Middle frontal gyrus (tissue), 1 donor: ENCODE measurements around the gene IFT52.
"Not testable (repeated sequence)": the region's sequence is repeated elsewhere in the genome, so short reads cannot be mapped to it uniquely, and the experiment has no call there.

Experiments
- DNase-seq: peaks from one replicate; pipeline ENCODE4 v3.0.0-alpha.2; 2015; ENCODE audit warnings: low spot score; ENCODE audit errors: extremely low spot score

Gene IFT52

GRCh38 chr20:43642548-43642947, 51.8 kb downstream of the IFT52 start:
- DNase-seq = no peak

GRCh38 chr20:43650997-43651525, 60.3 kb downstream of the IFT52 start:
- DNase-seq = no peak

GRCh38 chr20:43651650-43652184, 61.0 kb downstream of the IFT52 start:
- not testable (repeated sequence) for DNase-seq

- no peak for DNase-seq
Observed at GRCh38 chr20:43653966-43654365, 63.2 kb downstream of the IFT52 start.

- not testable (repeated sequence) for DNase-seq
Observed at GRCh38 chr20:43655176-43655575, 64.4 kb downstream of the IFT52 start.

- DNase-seq = no peak
Observed at GRCh38 chr20:43655937-43656336, 65.2 kb downstream of the IFT52 start.

- no peak for DNase-seq
Observed at GRCh38 chr20:43658069-43658722, 67.5 kb downstream of the IFT52 start.

- no peak for DNase-seq
Observed at GRCh38 chr20:43658723-43659419, 68.1 kb downstream of the IFT52 start.

GRCh38 chr20:43662943-43663655, 72.4 kb downstream of the IFT52 start:
- DNase-seq = no peak

GRCh38 chr20:43665466-43666176, 74.9 kb downstream of the IFT52 start:
- DNase-seq = no peak

GRCh38 chr20:43666376-43667328, 75.9 kb downstream of the IFT52 start, which contains the start of gene MYBL2:
Gene MYBL2, plus strand, starts transcription at chr20:43667114. Its CDS starts 170 bp downstream, at chr20:43667284.
- DNase-seq = no peak

- DNase-seq = no peak
Observed at GRCh38 chr20:43667341-43668132, 76.8 kb downstream of the IFT52 start.

GRCh38 chr20:43669332-43669731, 78.6 kb downstream of the IFT52 start:
- DNase-seq = no peak

- DNase-seq = no peak
Observed at GRCh38 chr20:43670423-43670822, 79.7 kb downstream of the IFT52 start.

- no peak for DNase-seq
Observed at GRCh38 chr20:43676368-43676767, 85.6 kb downstream of the IFT52 start.

- DNase-seq = no peak
Observed at GRCh38 chr20:43680981-43681380, 90.2 kb downstream of the IFT52 start.

- DNase-seq = no peak
Observed at GRCh38 chr20:43681468-43681942, 90.8 kb downstream of the IFT52 start.

GRCh38 chr20:43681991-43682410, 91.3 kb downstream of the IFT52 start:
- no peak for DNase-seq

- no peak for DNase-seq
Observed at GRCh38 chr20:43682446-43682845, 91.7 kb downstream of the IFT52 start.
